Liver (tissue), 9 donors: ENCODE data around the gene TRIM25. TPM values are rescaled to one million over a fixed set of nuclear protein-coding genes. Genes with fewer than 3 reads are reported as not detected.

Source experiments
- DNase-seq: peaks from one replicate; pipeline ENCODE4 v3.0.0-alpha.2; 2017; ENCODE audit warnings: low spot score
- H3K27ac ChIP-seq, 2 donors: one replicate each; pipeline ENCODE4 v1.7.0; 2013; ENCODE audit warnings: inconsistent platforms in 2 of 2, low read length in 2 of 2, control low read depth in 1 of 2, low read depth in 1 of 2, mild to moderate bottlenecking in 1 of 2
- H3K27me3 ChIP-seq, 4 donors: one replicate each; pipeline versions ENCODE4 v1.6.1 to v1.7.0; 2013; ENCODE audit warnings: low read length in 3 of 4, inconsistent platforms in 1 of 4, mild to moderate bottlenecking in 1 of 4, moderate library complexity in 1 of 4; ENCODE audit not compliant: control insufficient read depth in 4 of 4, insufficient read depth in 4 of 4
- H3K36me3 ChIP-seq, 4 donors: one replicate each; pipeline versions ENCODE4 v1.6.1 to v1.7.0; 2013; ENCODE audit warnings: low read length in 3 of 4, mild to moderate bottlenecking in 3 of 4, low read depth in 1 of 4, moderate library complexity in 1 of 4; ENCODE audit not compliant: control insufficient read depth in 4 of 4, insufficient read depth in 3 of 4
- H3K4me1 ChIP-seq, 4 donors: one replicate each; pipeline versions ENCODE4 v1.6.1 to v1.7.0; 2013; ENCODE audit warnings: low read length in 3 of 4, mild to moderate bottlenecking in 3 of 4, moderate library complexity in 1 of 4; ENCODE audit not compliant: control insufficient read depth in 4 of 4, insufficient read depth in 4 of 4
- H3K4me3 ChIP-seq, 3 donors: one replicate each; pipeline versions ENCODE4 v1.6.1 to v1.7.0; 2013; ENCODE audit warnings: low read length in 3 of 3, control low read depth in 1 of 3, low read depth in 1 of 3, mild to moderate bottlenecking in 1 of 3
- H3K9ac ChIP-seq, 2 donors: one replicate each; pipeline ENCODE4 v1.7.0; 2013; ENCODE audit warnings: low read length in 2 of 2, mild to moderate bottlenecking in 2 of 2, moderate library complexity in 2 of 2, control low read depth in 1 of 2, low read depth in 1 of 2
- H3K9me3 ChIP-seq, 4 donors: one replicate each; pipeline versions ENCODE4 v1.6.1 to v1.7.0; 2013; ENCODE audit warnings: low read length in 3 of 4; ENCODE audit not compliant: control insufficient read depth in 4 of 4
- ATF3 ChIP-seq: IDR thresholded peaks from 2 replicates; pipeline ENCODE4 v1.6.1; 2016; ENCODE audit warnings: antibody characterized with exemption
- EGR1 ChIP-seq, 2 donors: IDR thresholded peaks; 2 replicates each; pipeline ENCODE4 v1.6.1; 2016 to 2018; ENCODE audit warnings: antibody characterized with exemption in 2 of 2, low read depth in 2 of 2
- FOXA1 ChIP-seq: IDR thresholded peaks from 2 replicates; pipeline ENCODE4 v1.6.1; 2016; ENCODE audit warnings: antibody characterized with exemption
- FOXA2 ChIP-seq: IDR thresholded peaks from 2 replicates; pipeline ENCODE4 v1.6.1; 2016; ENCODE audit warnings: antibody characterized with exemption
- GABPA ChIP-seq, 2 donors: IDR thresholded peaks in 1 of 2; conservative IDR thresholded peaks in 1 of 2; 2 replicates each; pipeline ENCODE4 v1.6.1; 2016; ENCODE audit warnings: antibody characterized with exemption in 2 of 2, mild to moderate bottlenecking in 1 of 2, moderate library complexity in 1 of 2
- HNF4A ChIP-seq, 2 donors: conservative IDR thresholded peaks; 2 replicates each; pipeline ENCODE4 v1.6.1; 2016; ENCODE audit warnings: antibody characterized with exemption in 2 of 2, mild to moderate bottlenecking in 2 of 2
- HNF4G ChIP-seq: IDR thresholded peaks from 2 replicates; pipeline ENCODE4 v1.6.1; 2016; ENCODE audit warnings: antibody characterized with exemption
- JUND ChIP-seq, 2 donors: IDR thresholded peaks; 2 replicates each; pipeline ENCODE4 v1.6.1; 2016; ENCODE audit warnings: antibody characterized with exemption in 2 of 2
- MAX ChIP-seq: IDR thresholded peaks from 2 replicates; pipeline ENCODE4 v1.6.1; 2016; ENCODE audit warnings: antibody characterized with exemption
- NR2F2 ChIP-seq: IDR thresholded peaks from 2 replicates; pipeline ENCODE4 v1.6.1; 2016; ENCODE audit warnings: antibody characterized with exemption
- RAD21 ChIP-seq, 2 donors: IDR thresholded peaks; 2 replicates each; pipeline ENCODE4 v1.6.1; 2016; ENCODE audit warnings: antibody characterized with exemption in 2 of 2, mild to moderate bottlenecking in 2 of 2
- RXRA ChIP-seq, 2 donors: IDR thresholded peaks; 2 replicates each; pipeline ENCODE4 v1.6.1; 2017 to 2018; ENCODE audit warnings: antibody characterized with exemption in 2 of 2, mild to moderate bottlenecking in 1 of 2
- SP1 ChIP-seq: IDR thresholded peaks from 2 replicates; pipeline ENCODE4 v1.6.1; 2018; ENCODE audit warnings: antibody characterized with exemption, mild to moderate bottlenecking
- TAF1 ChIP-seq: conservative IDR thresholded peaks from 2 replicates; pipeline ENCODE4 v1.6.1; 2016; ENCODE audit warnings: antibody characterized with exemption, mild to moderate bottlenecking
- YY1 ChIP-seq: IDR thresholded peaks from 2 replicates; pipeline ENCODE4 v1.6.1; 2016; ENCODE audit warnings: antibody characterized with exemption, mild to moderate bottlenecking
- ZBTB33 ChIP-seq: IDR thresholded peaks from 2 replicates; pipeline ENCODE4 v1.6.1; 2016; ENCODE audit warnings: antibody characterized with exemption
- WGBS: extraction: QIAGEN DNeasy Blood & Tissue Kit; methylation state at CpG from one replicate; pipeline ENCODE4 v1.1.7; 2013; 5-methylcytosine and 5-hydroxymethylcytosine counted together
- polyA plus RNA-seq, 2 donors: library from polyadenylated mRNA; stranded (reverse) in 1 of 2; unstranded in 1 of 2; fragments of 200-250 nt in 1 of 2; fragments of >200 nt in 1 of 2; fragmentation: Nextera tagmentation in 1 of 2; extraction: Ambion mirVana in 1 of 2; gene quantifications; one replicate each; pipeline versions ENCODE4 v1.2.1 to v1.2.3, GENCODE V29; 2013 to 2015
- total RNA-seq, 2 donors: library from RNA; depleted of rRNA; stranded (reverse); fragments of >200 nt; gene quantifications; one replicate each; pipeline ENCODE4 v1.2.3, GENCODE V29; 2014
- TF ChIP-seq, protein P1 (sequence below): IDR thresholded peaks from 2 replicates; pipeline ENCODE4 v1.6.1; 2016; ENCODE audit warnings: antibody characterized with exemption, mild to moderate bottlenecking
- TF ChIP-seq, protein P2 (sequence below): fragments of 150-350 bp; IDR thresholded peaks from 2 replicates; pipeline ENCODE4 v1.5.1; 2017; ENCODE audit warnings: improper control_type of control experiment, low read depth, low read length; ENCODE audit not compliant: missing input control
- donor health status: healthy.
- donor health status: healthy.
- donor health status: healthy.
- donor health status: healthy.
- donor health status: healthy.

The TRIM25 gene
- total and polyA plus RNA-seq, 4 donors = 10.8 to 64.5 (median 15.6) TPM

GRCh38 chr17:56867948-56868376, 45.9 kb downstream of the TRIM25 start:
- Histone ChIP-seq H3K4me1 (peaks cover 1 to 14% (median 12%) of the 10 kb centered on the region in 4 donors), H3K9me3 (no peaks in the 10 kb centered on the region), H3K9ac (no peak overlapping the region), H3K27ac (peak overlapping the region; percentile 3 to 26), H3K36me3 (no peaks in the 10 kb centered on the region), H3K27me3 (no peaks in the 10 kb centered on the region), H3K4me3 (no peak overlapping the region)
- TF ChIP-seq FOXA1 = peak; percentile 2
- no peak for TF ChIP-seq SP1
- no peak for TF ChIP-seq NR2F2
- TF ChIP-seq MAX = peak; percentile 57
- TF ChIP-seq HNF4G = no peak
- TF ChIP-seq ZBTB33 = no peak
- peak in 1 of 2 donors; percentile 47 for TF ChIP-seq RAD21 (IDR thresholded peaks at IDR 0.05)
- no peak for TF ChIP-seq FOXA2
- TF ChIP-seq EGR1 (IDR thresholded peaks at IDR 0.05; ENCODE audit: low read depth in 2 of 2) = peak in 1 of 2 donors; percentile 44
- peak in 1 of 2 donors; percentile 35 for TF ChIP-seq JUND (IDR thresholded peaks at IDR 0.05)
- TF ChIP-seq, protein P1, sequence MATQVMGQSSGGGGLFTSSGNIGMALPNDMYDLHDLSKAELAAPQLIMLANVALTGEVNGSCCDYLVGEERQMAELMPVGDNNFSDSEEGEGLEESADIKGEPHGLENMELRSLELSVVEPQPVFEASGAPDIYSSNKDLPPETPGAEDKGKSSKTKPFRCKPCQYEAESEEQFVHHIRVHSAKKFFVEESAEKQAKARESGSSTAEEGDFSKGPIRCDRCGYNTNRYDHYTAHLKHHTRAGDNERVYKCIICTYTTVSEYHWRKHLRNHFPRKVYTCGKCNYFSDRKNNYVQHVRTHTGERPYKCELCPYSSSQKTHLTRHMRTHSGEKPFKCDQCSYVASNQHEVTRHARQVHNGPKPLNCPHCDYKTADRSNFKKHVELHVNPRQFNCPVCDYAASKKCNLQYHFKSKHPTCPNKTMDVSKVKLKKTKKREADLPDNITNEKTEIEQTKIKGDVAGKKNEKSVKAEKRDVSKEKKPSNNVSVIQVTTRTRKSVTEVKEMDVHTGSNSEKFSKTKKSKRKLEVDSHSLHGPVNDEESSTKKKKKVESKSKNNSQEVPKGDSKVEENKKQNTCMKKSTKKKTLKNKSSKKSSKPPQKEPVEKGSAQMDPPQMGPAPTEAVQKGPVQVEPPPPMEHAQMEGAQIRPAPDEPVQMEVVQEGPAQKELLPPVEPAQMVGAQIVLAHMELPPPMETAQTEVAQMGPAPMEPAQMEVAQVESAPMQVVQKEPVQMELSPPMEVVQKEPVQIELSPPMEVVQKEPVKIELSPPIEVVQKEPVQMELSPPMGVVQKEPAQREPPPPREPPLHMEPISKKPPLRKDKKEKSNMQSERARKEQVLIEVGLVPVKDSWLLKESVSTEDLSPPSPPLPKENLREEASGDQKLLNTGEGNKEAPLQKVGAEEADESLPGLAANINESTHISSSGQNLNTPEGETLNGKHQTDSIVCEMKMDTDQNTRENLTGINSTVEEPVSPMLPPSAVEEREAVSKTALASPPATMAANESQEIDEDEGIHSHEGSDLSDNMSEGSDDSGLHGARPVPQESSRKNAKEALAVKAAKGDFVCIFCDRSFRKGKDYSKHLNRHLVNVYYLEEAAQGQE = no peak
- TF ChIP-seq, protein P2, sequence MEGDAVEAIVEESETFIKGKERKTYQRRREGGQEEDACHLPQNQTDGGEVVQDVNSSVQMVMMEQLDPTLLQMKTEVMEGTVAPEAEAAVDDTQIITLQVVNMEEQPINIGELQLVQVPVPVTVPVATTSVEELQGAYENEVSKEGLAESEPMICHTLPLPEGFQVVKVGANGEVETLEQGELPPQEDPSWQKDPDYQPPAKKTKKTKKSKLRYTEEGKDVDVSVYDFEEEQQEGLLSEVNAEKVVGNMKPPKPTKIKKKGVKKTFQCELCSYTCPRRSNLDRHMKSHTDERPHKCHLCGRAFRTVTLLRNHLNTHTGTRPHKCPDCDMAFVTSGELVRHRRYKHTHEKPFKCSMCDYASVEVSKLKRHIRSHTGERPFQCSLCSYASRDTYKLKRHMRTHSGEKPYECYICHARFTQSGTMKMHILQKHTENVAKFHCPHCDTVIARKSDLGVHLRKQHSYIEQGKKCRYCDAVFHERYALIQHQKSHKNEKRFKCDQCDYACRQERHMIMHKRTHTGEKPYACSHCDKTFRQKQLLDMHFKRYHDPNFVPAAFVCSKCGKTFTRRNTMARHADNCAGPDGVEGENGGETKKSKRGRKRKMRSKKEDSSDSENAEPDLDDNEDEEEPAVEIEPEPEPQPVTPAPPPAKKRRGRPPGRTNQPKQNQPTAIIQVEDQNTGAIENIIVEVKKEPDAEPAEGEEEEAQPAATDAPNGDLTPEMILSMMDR = peak; percentile 10
- TF ChIP-seq YY1 = no peak
- TF ChIP-seq ATF3 = no peak
- TF ChIP-seq GABPA (IDR thresholded peaks at IDR 0.05 in 1 of 2, conservative IDR thresholded peaks at IDR 0.05 in 1 of 2) = no peak
- peak; percentile 58 to 59 for TF ChIP-seq HNF4A (conservative IDR thresholded peaks at IDR 0.05)
- TF ChIP-seq RXRA (IDR thresholded peaks at IDR 0.05) = peak; percentile 52 to 74
- no peak for TF ChIP-seq TAF1
- WGBS = 16% methylated on average over 2 of the region's 2 CpGs
- DNase-seq = no peak
